ENCODE results near the gene SMCO4. TPM values are rescaled to one million over a fixed set of nuclear protein-coding genes. Genes with fewer than 3 reads are reported as not detected.

The SMCO4 gene
- total RNA-seq, 1 experiment from 2014 or later = 50.1 TPM

GRCh38 chr11:93526346-93526633 lies 16.9 kb downstream of the SMCO4 start:
- TF ChIP-seq ZNF671 (CRISPR knock-in tag; IDR thresholded peaks at IDR 0.05) = no peak
- no peak for TF ChIP-seq NFYB (CRISPR knock-in tag; conservative IDR thresholded peaks at IDR 0.05; ENCODE audit: low read depth)
- no peak for TF ChIP-seq ZBTB43 (CRISPR knock-in tag; IDR thresholded peaks at IDR 0.05)
- TF ChIP-seq E2F1 (CRISPR knock-in tag; IDR thresholded peaks at IDR 0.05) = no peak
- no peak for TF ChIP-seq ATF3 (CRISPR knock-in tag; conservative IDR thresholded peaks at IDR 0.05)
- TF ChIP-seq AFF4 (CRISPR knock-in tag; IDR thresholded peaks at IDR 0.05; ENCODE audit: borderline replicate concordance) = no peak
- DNase-seq (ENCODE audit: low spot score) = no peak
- ChIA-PET CTCF (no interaction called here), POLR2A (no interaction called here)
- no peak for ATAC-seq
- Mint-ChIP-seq H3K4me1 (peaks cover 79% of the 10 kb centered on the region), H3K4me3 (no peak overlapping the region), H3K27me3 (ENCODE audit: low read depth) (no peaks in the 10 kb centered on the region), H3K9me3 (peaks cover 8% of the 10 kb centered on the region; the same call in 1 of the 2 replicates), H3K36me3 (peaks cover 12% of the 10 kb centered on the region), H3K27ac (no peak overlapping the region)

GRCh38 chr11:93525601-93526345 lies 17.4 kb downstream of the SMCO4 start:
- TF ChIP-seq TEAD1 (CRISPR knock-in tag; IDR thresholded peaks at IDR 0.05) (no peak), FOXJ3 (CRISPR knock-in tag; IDR thresholded peaks at IDR 0.05; ENCODE audit: borderline replicate concordance) (no peak), ZBTB43 (CRISPR knock-in tag; IDR thresholded peaks at IDR 0.05) (no peak), RORB (CRISPR knock-in tag; IDR thresholded peaks at IDR 0.05) (no peak), ZNF219 (CRISPR knock-in tag; IDR thresholded peaks at IDR 0.05; ENCODE audit: borderline replicate concordance) (no peak), MYBL2 (CRISPR knock-in tag; IDR thresholded peaks at IDR 0.05) (no peak)
- peaks cover 79% of the 10 kb centered on the region for H3K4me1 Mint-ChIP-seq
- DNase-seq (ENCODE audit: low spot score) (no peak), ATAC-seq (no peak)
- H3K27me3 Mint-ChIP-seq (ENCODE audit: low read depth) = no peaks in the 10 kb centered on the region
- ChIA-PET CTCF (no interaction called here), POLR2A (no interaction called here)
- H3K9me3 Mint-ChIP-seq = peaks cover 3% of the 10 kb centered on the region; the same call in 1 of the 2 replicates
- peaks cover 7% of the 10 kb centered on the region for H3K36me3 Mint-ChIP-seq
- no peak overlapping the region for H3K4me3 Mint-ChIP-seq
- H3K27ac Mint-ChIP-seq = peak overlapping the region; percentile 66

GRCh38 chr11:93524858-93525257 lies 18.3 kb downstream of the SMCO4 start:
- Mint-ChIP-seq H3K27ac (peak overlapping the region; percentile 69; the same call in 1 of the 2 replicates), H3K4me1 (peaks cover 78% of the 10 kb centered on the region), H3K27me3 (ENCODE audit: low read depth) (no peaks in the 10 kb centered on the region), H3K9me3 (no peaks in the 10 kb centered on the region), H3K36me3 (0 out of 2 replicates have a peak, but pooled peaks cover 3% of the 10 kb centered on the region), H3K4me3 (no peak overlapping the region)
- DNase-seq (ENCODE audit: low spot score) (no peak), ATAC-seq (no peak)
- ChIA-PET POLR2A (no interaction called here), CTCF (no interaction called here)
- TF ChIP-seq ATF3 (CRISPR knock-in tag; conservative IDR thresholded peaks at IDR 0.05) (no peak), FOXJ3 (CRISPR knock-in tag; IDR thresholded peaks at IDR 0.05; ENCODE audit: borderline replicate concordance) (no peak), NFYB (CRISPR knock-in tag; conservative IDR thresholded peaks at IDR 0.05; ENCODE audit: low read depth) (no peak), ZNF317 (CRISPR knock-in tag; IDR thresholded peaks at IDR 0.05; ENCODE audit: borderline replicate concordance, low read depth) (no peak), CREB1 (CRISPR knock-in tag; IDR thresholded peaks at IDR 0.05) (no peak), MYBL2 (CRISPR knock-in tag; IDR thresholded peaks at IDR 0.05) (no peak), AFF4 (CRISPR knock-in tag; IDR thresholded peaks at IDR 0.05; ENCODE audit: borderline replicate concordance) (no peak), NR1H2 (CRISPR knock-in tag; IDR thresholded peaks at IDR 0.05) (no peak)

Measured in WTC11 (cell line).